CD4-positive, CD25-positive, alpha-beta regulatory T cell (primary cell): Measurements from ENCODE around the gene APBB2. TPM values are rescaled to one million over a fixed set of nuclear protein-coding genes. Genes with fewer than 3 reads are reported as not detected.
"Not testable (repeated sequence)": the region's sequence is repeated elsewhere in the genome, so short reads cannot be mapped to it uniquely, and the experiment has no call there.

ENCODE experiments used
- ATAC-seq, 2 donors: fragments of 150-1000 bp; cut with Tn5 transposase; one replicate each; pipeline ENCODE4 v1.10.0; 2021; ENCODE audit warnings: low read depth in 2 of 2, moderate number of reproducible peaks in 2 of 2, moderate library complexity in 1 of 2
- DNase-seq, 3 donors: peaks; one replicate each; pipeline versions ENCODE4 v3.0.0 to v3.0.0-alpha.2; 2012 to 2022; ENCODE audit warnings: mixed read lengths in 1 of 3
- H3K27ac ChIP-seq: one replicate; pipeline ENCODE4 v1.7.0; 2013; ENCODE audit warnings: mild to moderate bottlenecking, low read length; ENCODE audit not compliant: insufficient read depth, poor library complexity, severe bottlenecking
- H3K27me3 ChIP-seq: one replicate; pipeline ENCODE4 v1.7.0; 2013; ENCODE audit warnings: low read length; ENCODE audit not compliant: control insufficient read depth, insufficient read depth
- H3K36me3 ChIP-seq: one replicate; pipeline ENCODE4 v1.7.0; 2013; ENCODE audit warnings: mild to moderate bottlenecking, low read length, moderate library complexity; ENCODE audit not compliant: control insufficient read depth, insufficient read depth
- H3K4me1 ChIP-seq: 2 replicates; pipeline ENCODE4 v1.7.0; 2013; ENCODE audit warnings: mild to moderate bottlenecking, low read length; ENCODE audit not compliant: insufficient read depth, control insufficient read depth, poor library complexity, severe bottlenecking
- H3K4me3 ChIP-seq: one replicate; pipeline ENCODE4 v1.7.0; 2013; ENCODE audit warnings: low read depth, mild to moderate bottlenecking, low read length, moderate library complexity
- H3K9me3 ChIP-seq, 2 experiments: 1 replicate in 1 of 2; 2 replicates in 1 of 2; pipeline ENCODE4 v1.7.0; 2013; ENCODE audit warnings: low read length in 2 of 2, mild to moderate bottlenecking in 1 of 2, moderate library complexity in 1 of 2; ENCODE audit not compliant: control insufficient read depth in 2 of 2
- H3K27ac Mint-ChIP-seq, 3 donors: one replicate each; pipeline ENCODE4 v1.8.0; 2020 to 2022; ENCODE audit warnings: mild to moderate bottlenecking in 3 of 3, mixed read lengths in 3 of 3, moderate library complexity in 2 of 3
- H3K27me3 Mint-ChIP-seq: one replicate; pipeline ENCODE4 v1.8.0; 2022; ENCODE audit warnings: mild to moderate bottlenecking, mixed read lengths
- H3K36me3 Mint-ChIP-seq: one replicate; pipeline ENCODE4 v1.8.0; 2020; ENCODE audit warnings: mixed read lengths
- H3K4me1 Mint-ChIP-seq, 4 donors: one replicate each; pipeline ENCODE4 v1.8.0; 2020 to 2022; ENCODE audit warnings: mixed read lengths in 4 of 4, mild to moderate bottlenecking in 1 of 4
- H3K4me3 Mint-ChIP-seq, 4 donors: one replicate each; pipeline ENCODE4 v1.8.0; 2020 to 2022; ENCODE audit warnings: mild to moderate bottlenecking in 4 of 4, mixed read lengths in 4 of 4, moderate library complexity in 3 of 4
- H3K9me3 Mint-ChIP-seq, 7 donors: one replicate each; pipeline ENCODE4 v1.8.0; 2020 to 2022; ENCODE audit warnings: mixed read lengths in 7 of 7, mild to moderate bottlenecking in 3 of 7, moderate library complexity in 2 of 7
- polyA plus RNA-seq, 4 donors: library from polyadenylated mRNA; unstranded; fragments of 300-500 nt; fragmentation: Illumina TruSeq; gene quantifications; one replicate each; pipeline ENCODE4 v1.2.3, GENCODE V29; 2021
- total RNA-seq: library from RNA; stranded (reverse); gene quantifications from one replicate; pipeline ENCODE4 v1.2.3, GENCODE V29; 2022

APBB2 gene
- total and polyA plus RNA-seq, 5 donors from 2014 or later = not detected

DNA sequence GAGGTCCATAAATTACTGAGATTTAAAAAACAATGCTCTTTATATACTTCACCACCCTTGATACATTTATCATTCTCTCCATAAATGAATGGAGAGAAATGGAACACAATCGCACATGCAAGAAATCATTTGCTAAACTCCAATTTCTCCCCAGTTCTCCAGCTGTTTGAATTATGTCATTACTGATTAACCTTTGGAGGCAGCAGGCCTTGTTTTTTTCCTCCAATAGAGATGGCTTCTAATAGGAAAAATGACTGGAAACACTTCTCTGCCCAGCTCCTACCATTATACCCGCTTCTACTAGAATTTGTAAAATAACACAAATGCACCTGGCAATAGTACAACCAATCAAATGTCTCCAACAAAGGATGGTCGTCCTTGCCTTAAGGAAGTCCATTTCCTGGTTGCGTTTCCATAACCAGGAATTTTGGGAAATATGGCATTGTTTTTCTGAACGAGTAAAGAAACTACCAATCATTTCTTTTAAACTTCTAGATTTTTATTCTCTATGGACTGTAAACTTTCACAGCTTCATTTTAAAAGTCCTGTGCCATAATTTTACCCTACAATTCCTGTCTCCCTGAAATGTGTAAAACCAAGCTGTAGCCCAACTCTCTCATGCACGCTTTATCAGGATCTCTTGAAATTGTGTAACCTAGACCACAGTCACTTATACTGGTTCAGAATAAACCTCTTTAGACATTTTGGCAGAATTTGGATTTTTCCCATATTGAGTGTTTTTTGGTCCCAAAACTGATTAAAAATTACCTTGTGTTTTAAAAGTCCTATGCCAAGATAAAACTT, 60.1 kb downstream of the APBB2 start:
- no peak overlapping the region for H3K27ac ChIP-seq
- no peaks in the 10 kb centered on the region for H3K4me1 Mint-ChIP-seq
- peaks cover 0 to 3% (median 0%) of the 10 kb centered on the region in 7 donors for H3K9me3 Mint-ChIP-seq
- no peaks in the 10 kb centered on the region for H3K36me3 Mint-ChIP-seq
- H3K4me3 Mint-ChIP-seq = no peak overlapping the region
- H3K4me1 ChIP-seq = no peaks in the 10 kb centered on the region
- ATAC-seq = no peak
- no peaks in the 10 kb centered on the region for H3K27me3 ChIP-seq
- H3K4me3 ChIP-seq = no peak overlapping the region
- no peak overlapping the region for H3K27ac Mint-ChIP-seq
- DNase-seq = no peak
- no peaks in the 10 kb centered on the region for H3K27me3 Mint-ChIP-seq
- no peaks in the 10 kb centered on the region for H3K36me3 ChIP-seq
- no peaks in the 10 kb centered on the region for H3K9me3 ChIP-seq

DNA sequence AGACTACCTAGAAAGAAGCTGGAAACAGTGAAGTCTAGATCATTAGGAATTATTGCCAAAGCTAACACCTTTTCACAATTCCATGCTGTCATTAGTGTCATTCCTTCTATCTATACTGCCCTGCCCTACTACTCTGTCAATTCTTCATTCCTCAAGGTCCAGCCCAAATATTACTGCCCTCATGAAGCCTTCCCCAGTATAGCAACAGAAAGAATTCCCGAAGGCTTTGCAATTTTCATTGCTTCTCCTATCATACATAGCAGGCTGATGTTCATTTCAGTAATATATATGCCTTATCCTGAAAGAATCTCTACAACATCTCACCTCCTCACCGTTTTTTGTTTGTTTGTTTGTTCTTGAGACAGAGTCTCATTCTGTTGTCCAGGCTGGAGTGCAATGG, 63.9 kb downstream of the APBB2 start:
- Mint-ChIP-seq H3K36me3 (no peaks in the 10 kb centered on the region), H3K4me3 (no peak overlapping the region), H3K4me1 (no peaks in the 10 kb centered on the region), H3K27ac (no peak overlapping the region), H3K9me3 (peaks cover 0 to 3% (median 0%) of the 10 kb centered on the region in 7 donors), H3K27me3 (no peaks in the 10 kb centered on the region)
- Histone ChIP-seq H3K27me3 (no peaks in the 10 kb centered on the region), H3K36me3 (no peaks in the 10 kb centered on the region), H3K9me3 (no peaks in the 10 kb centered on the region), H3K4me1 (no peaks in the 10 kb centered on the region), H3K4me3 (no peak overlapping the region), H3K27ac (no peak overlapping the region)
- DNase-seq (no peak), ATAC-seq (no peak)

DNA sequence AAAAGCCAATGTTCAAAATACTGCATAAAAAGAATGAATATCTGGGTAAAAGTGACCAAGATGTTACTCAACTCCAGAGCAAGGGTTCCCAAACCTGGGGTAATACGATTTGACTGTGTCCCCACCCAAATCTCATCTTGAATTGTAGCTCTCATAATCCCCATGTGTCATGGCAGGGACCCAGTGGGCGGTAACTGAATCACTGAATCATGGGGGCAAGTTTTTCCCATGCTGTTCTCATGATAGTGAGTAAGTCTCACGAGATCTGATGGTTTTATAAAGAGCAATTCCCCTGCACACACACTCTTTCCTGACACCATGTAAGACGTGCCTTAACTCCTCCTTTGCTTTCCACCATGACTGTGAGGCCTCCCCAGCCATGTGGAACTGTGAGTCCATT, 64.8 kb downstream of the APBB2 start:
- not testable (repeated sequence) for DNase-seq, H3K9me3 ChIP-seq, H3K27ac ChIP-seq, H3K4me3 Mint-ChIP-seq, ATAC-seq, H3K4me3 ChIP-seq, H3K27me3 Mint-ChIP-seq, H3K36me3 ChIP-seq, H3K27me3 ChIP-seq, H3K4me1 ChIP-seq, H3K4me1 Mint-ChIP-seq, H3K9me3 Mint-ChIP-seq, H3K36me3 Mint-ChIP-seq
- H3K27ac Mint-ChIP-seq = peak overlapping the region in 1 of 3 donors; percentile 46

DNA sequence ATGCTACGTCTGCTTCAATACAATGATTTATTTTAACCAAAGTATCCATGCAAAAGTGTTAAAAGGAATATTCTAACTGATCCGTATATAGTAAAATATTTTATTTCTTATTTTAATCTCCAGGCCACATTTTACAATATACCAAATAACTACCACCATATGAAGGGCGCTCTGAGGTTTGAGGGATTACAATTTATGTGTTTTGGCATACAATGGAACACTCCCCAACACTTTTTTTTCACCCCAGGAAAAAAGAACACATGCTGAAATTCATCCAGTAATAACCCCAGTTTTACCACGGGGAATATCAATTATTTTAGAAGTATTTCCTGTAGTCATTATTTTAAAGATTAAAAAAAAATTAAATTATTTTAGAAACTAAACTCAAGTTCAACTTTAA, 65.4 kb downstream of the APBB2 start:
- no peak overlapping the region for H3K4me3 ChIP-seq
- H3K27me3 ChIP-seq = no peaks in the 10 kb centered on the region
- Mint-ChIP-seq H3K9me3 (peaks cover 0 to 3% (median 0%) of the 10 kb centered on the region in 7 donors), H3K4me1 (no peaks in the 10 kb centered on the region), H3K27ac (no peak overlapping the region), H3K36me3 (no peaks in the 10 kb centered on the region), H3K27me3 (no peaks in the 10 kb centered on the region), H3K4me3 (no peak overlapping the region)
- H3K4me1 ChIP-seq = no peaks in the 10 kb centered on the region
- H3K36me3 ChIP-seq = no peaks in the 10 kb centered on the region
- no peaks in the 10 kb centered on the region for H3K9me3 ChIP-seq
- DNase-seq (no peak), ATAC-seq (no peak)
- H3K27ac ChIP-seq = no peak overlapping the region

DNA sequence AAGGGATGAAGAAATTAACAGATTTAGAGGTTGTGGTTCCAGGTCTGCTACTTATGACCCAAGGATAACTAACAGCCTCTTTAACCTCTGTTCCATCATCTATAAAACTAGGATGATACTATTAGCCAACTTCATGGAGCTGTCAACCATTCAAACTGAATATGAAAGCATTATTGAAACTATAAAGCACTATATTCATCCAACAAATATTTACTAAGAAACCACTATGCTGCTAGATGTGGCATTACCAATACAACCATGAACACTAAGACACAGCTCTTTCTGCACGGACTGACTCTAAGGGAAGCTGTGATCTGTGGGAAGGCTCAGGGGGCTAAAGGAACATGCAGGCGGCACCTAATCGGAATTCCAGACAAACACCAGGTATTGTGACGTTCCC, 66.0 kb downstream of the APBB2 start:
- Mint-ChIP-seq H3K4me1 (no peaks in the 10 kb centered on the region), H3K9me3 (peaks cover 0 to 3% (median 0%) of the 10 kb centered on the region in 7 donors), H3K36me3 (no peaks in the 10 kb centered on the region), H3K27me3 (no peaks in the 10 kb centered on the region), H3K27ac (no peak overlapping the region), H3K4me3 (no peak overlapping the region)
- DNase-seq (no peak), ATAC-seq (no peak)
- no peaks in the 10 kb centered on the region for H3K27me3 ChIP-seq
- H3K4me1 ChIP-seq = no peaks in the 10 kb centered on the region
- no peaks in the 10 kb centered on the region for H3K36me3 ChIP-seq
- no peaks in the 10 kb centered on the region for H3K9me3 ChIP-seq
- H3K27ac ChIP-seq = no peak overlapping the region
- H3K4me3 ChIP-seq = no peak overlapping the region

DNA sequence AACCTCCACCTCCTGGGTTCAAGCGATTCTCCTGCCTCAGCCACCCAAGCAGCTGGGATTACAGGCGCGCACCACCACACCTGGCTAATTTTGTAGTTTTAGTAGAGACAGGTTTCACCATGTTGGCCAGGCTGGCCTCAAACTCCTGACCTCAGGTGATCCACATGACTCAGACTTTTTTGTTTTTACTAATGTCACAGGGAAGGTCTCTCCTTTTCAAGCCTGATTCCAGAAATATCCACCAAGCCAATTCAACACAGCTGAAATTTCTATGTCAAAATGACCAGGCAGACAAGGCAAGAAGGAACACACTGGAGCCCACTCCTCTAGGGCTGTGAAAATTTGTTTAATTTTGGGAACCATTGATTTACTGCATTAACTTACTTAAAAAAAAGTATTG, 66.8 kb downstream of the APBB2 start:
- H3K36me3 Mint-ChIP-seq, H3K4me1 ChIP-seq, H3K4me3 Mint-ChIP-seq, DNase-seq, H3K9me3 ChIP-seq, H3K27ac Mint-ChIP-seq, H3K4me1 Mint-ChIP-seq, H3K27me3 ChIP-seq, H3K36me3 ChIP-seq, H3K9me3 Mint-ChIP-seq, H3K27me3 Mint-ChIP-seq, H3K27ac ChIP-seq, ATAC-seq, H3K4me3 ChIP-seq: not testable (repeated sequence)

DNA sequence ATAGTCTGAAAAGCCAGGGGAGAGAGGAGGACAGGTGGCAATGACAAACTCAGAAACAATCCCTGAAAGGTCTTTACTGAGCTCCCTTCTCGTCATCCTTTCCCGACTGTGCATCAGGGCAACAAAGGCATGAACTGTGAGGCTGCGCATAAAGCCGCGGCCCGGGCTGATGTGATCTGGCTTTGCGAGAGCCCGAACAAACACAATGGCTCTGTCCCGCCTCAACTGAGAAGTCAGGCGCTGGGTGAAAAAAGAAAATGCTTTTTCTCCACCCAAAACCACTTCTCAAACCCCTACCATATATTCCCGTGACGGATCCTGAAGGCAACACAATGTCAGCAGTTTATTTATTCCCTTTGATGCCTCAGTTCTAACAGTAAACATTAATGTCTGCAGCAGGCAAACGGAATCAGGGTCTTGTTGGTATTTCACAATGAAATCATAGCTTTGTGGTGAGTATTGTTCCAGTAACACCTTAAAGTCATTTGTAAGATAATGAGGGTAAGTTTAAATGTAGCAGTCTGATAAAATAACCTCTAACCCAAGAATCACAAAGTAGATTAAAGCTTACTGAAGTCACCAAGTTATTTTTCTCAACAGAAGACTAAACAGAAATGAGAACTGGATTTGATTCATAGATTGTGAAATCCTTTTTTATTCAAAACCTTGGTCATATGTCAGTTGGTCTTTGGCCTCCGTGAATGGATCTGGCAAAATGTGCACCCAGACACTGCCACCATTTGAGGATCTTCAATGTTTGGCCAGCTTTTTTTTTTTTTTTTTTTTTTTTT, 67.4 kb downstream of the APBB2 start:
- Mint-ChIP-seq H3K4me3 (no peak overlapping the region), H3K27me3 (no peaks in the 10 kb centered on the region), H3K9me3 (peaks cover 0 to 3% (median 0%) of the 10 kb centered on the region in 7 donors), H3K36me3 (no peaks in the 10 kb centered on the region), H3K4me1 (no peaks in the 10 kb centered on the region), H3K27ac (no peak overlapping the region)
- DNase-seq = no peak
- Histone ChIP-seq H3K4me3 (no peak overlapping the region), H3K27ac (no peak overlapping the region), H3K9me3 (no peaks in the 10 kb centered on the region), H3K4me1 (no peaks in the 10 kb centered on the region), H3K27me3 (no peaks in the 10 kb centered on the region), H3K36me3 (no peaks in the 10 kb centered on the region)
- ATAC-seq = no peak

DNA sequence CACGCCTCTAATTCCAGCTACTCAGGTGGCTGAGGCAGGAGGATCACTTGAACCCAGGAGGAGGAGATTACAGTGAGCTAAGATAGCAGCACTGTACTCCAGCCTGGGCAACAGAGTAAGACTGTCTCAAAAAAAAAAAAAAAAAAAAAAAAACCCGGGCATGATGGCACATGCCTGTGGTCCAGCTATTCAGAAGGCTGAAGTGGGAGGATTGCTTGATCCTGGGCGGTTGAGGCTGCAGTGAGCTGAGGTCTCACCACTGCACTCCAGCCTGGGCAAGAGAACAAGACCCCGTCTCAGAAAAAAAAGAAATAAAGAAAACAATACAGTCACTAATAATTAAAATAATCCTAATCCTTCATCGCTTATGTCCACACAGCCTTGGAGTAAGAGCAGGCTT, 68.1 kb downstream of the APBB2 start:
- H3K4me3 ChIP-seq = no peak overlapping the region
- no peak overlapping the region for H3K27ac ChIP-seq
- Mint-ChIP-seq H3K27ac (no peak overlapping the region), H3K36me3 (no peaks in the 10 kb centered on the region), H3K27me3 (no peaks in the 10 kb centered on the region), H3K4me3 (no peak overlapping the region), H3K4me1 (no peaks in the 10 kb centered on the region), H3K9me3 (peaks cover 0 to 3% (median 0%) of the 10 kb centered on the region in 7 donors)
- DNase-seq = no peak
- no peaks in the 10 kb centered on the region for H3K4me1 ChIP-seq
- no peaks in the 10 kb centered on the region for H3K36me3 ChIP-seq
- H3K27me3 ChIP-seq = no peaks in the 10 kb centered on the region
- no peak for ATAC-seq
- no peaks in the 10 kb centered on the region for H3K9me3 ChIP-seq
